CD4-positive, alpha-beta T cell treated with Interleukin-21 for 1 hour (primary cell): Measurements from ENCODE around the gene KLHL13.
"Not testable (repeated sequence)": the region's sequence is repeated elsewhere in the genome, so short reads cannot be mapped to it uniquely, and the experiment has no call there.

Experiments used
- DNase-seq: peaks from one replicate; pipeline ENCODE4 v3.0.0-alpha.2; 2020

Gene KLHL13, protein sequence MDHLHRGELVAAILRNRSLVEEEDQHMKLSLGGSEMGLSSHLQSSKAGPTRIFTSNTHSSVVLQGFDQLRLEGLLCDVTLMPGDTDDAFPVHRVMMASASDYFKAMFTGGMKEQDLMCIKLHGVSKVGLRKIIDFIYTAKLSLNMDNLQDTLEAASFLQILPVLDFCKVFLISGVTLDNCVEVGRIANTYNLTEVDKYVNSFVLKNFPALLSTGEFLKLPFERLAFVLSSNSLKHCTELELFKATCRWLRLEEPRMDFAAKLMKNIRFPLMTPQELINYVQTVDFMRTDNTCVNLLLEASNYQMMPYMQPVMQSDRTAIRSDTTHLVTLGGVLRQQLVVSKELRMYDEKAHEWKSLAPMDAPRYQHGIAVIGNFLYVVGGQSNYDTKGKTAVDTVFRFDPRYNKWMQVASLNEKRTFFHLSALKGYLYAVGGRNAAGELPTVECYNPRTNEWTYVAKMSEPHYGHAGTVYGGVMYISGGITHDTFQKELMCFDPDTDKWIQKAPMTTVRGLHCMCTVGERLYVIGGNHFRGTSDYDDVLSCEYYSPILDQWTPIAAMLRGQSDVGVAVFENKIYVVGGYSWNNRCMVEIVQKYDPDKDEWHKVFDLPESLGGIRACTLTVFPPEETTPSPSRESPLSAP

DNA sequence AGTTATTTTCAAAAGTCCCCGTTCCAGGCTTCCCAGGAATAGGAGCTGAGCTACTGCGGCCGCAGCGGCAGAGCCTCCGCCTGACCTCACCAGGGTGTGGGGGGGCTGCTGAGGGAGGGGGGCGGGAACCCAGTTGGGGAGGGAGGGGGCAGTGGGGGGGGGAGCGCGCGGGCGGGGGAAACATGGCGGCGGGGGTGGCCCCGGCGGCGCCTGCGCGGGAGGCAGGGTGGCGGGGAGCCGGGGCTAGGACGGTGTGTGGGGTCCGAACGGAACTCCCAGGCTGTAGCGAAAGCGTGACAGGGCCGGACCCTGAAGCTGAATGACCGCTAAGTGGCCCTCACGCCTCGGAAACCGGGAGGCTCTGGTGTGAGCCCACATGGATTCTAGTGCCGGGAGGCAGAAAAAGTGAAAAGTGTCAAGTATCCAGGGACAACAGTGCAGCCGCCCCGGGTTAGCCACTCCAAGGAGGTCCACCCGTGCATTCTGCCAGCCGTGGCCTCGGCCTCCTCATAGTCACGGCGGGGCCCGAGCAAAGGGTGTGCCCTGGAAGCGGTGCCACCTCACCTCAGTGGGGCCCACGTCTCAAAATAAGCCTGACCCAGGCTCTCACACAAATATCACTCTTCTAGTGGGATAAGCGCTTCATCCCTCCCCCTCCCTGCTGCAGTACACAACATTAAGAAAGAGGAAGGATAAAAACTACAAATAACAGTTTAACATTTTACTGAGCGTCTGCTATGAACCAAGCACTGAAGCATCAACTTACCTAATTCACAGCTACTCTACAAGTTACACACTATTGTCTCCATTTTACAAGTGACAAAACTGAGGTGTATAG lies at the start of gene KLHL13:
TSS of gene KLHL13 (minus strand) at position 98 of the 838 bp plus-strand sequence. CDS start 88,337 bp downstream, outside the sequence.
- DNase-seq: no peak

DNA sequence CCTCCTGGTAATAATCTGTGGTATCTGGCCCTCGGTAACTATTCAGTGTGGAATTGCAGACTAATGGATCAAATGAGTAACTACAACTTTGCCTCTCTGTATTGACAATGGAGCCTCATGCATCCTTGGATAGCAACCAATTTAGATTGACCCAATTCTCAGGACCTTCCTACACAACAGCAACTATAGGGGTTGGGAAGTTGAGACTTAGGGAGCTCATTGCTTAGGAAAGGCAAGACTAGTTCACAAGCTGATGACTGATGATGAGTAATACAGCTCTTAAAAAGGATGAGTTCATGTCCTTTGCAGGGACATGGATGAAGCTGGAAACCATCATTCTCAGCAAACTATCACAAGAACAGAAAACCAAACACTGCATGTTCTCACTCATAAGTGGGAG lies 47.5 kb upstream of the KLHL13 start:
- no peak for DNase-seq

DNA sequence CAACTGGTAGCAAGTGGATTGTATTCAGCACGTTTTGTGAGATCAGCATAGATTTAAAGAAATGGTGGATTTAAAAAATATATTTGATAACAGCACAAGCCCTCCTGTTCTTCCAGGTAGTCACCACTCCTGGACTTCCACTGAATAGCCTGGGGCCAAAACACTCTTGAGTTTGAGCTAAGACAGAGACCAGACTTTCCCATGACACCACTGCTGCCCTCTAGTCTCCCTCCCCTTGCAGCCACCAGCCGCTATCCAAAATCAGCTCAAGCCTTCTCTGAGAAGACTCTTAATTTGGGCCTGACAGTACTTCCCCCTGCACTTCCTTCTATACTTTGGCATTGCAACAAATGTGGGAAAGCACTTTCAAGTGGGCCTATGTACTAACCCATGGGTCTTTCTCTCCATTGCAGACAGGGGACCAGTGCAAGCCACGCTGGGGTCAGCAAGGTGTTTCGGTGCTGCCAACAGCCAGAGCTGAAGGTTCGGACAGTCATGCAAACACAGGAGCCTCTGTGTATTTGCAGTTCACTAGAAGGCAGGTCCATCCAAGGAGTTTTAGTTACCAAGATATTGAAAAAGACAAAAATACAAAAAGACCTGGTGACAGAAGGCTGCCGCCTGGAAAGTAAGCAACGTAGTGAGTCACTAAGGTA lies 40.5 kb upstream of the KLHL13 start:
- DNase-seq: no peak

DNA sequence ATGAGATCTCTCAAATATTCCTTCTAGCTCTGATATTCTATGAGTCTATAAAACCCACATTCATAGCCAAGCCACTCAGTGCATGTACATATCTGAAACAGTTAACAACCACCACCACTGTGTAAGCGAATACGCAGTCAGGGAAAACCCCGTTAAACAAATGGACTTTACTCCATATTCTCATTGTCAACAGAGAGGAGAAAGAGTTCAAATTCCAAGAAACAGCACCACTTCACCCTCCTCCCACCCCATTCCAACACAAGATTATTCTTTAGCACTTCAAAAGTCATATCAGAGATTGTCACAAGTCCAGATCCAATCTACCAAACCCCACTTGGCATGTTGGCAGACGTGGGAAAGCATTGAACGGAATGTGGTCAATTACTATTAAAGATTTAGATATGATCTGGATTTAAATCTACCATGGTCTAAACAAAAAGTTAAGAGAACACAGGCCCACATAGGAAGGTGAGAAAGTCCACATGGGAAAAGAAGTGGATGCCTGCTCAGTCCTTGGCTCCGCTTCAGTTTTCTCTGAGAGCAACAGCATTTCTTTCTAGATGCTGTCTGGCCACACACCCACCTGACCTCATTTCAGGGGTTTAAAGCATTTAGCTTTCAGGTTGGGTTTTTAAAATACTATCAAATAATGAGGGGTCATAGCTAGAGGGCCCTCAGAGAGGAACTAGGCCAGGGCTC lies 39.8 kb upstream of the KLHL13 start:
- DNase-seq: no peak

DNA sequence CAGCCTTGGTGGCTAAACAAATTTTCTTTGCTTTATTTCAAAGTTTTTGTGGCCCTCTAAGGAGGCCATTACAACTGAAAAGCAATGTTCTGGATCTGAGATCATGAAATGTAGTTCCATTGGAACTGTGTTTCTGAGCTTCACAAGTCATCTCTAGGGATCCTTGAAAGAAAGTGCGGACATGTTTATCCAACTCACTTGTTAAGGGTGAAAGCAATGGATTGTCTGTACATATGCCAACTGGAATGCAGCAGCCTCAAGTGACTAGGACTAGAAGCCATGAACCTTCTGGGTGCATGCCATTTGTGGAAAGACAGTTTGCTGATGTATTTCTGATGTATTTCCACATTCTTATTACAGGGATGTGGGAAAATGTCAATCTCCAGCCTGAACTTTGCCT lies 36.7 kb upstream of the KLHL13 start:
- DNase-seq: no peak

DNA sequence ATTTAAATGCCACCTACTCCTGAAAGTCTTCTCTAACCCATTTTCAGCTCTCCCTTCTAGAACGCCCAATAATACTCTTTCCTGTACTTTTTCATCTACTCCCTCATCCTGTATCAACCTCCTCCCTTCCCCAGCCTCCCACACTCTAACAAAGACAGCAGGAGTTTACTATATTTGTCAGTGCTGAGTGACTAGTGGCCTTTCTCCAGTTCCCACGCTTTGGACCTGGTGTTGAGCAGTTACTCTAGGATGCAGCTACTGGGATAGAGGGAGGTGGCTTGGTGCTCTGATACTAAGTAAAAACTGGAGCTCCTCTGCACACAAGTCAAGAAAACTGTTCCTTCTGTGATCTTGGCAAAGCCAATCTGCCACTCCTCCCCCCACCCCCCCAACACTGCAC lies 36.1 kb upstream of the KLHL13 start:
- DNase-seq: no peak

DNA sequence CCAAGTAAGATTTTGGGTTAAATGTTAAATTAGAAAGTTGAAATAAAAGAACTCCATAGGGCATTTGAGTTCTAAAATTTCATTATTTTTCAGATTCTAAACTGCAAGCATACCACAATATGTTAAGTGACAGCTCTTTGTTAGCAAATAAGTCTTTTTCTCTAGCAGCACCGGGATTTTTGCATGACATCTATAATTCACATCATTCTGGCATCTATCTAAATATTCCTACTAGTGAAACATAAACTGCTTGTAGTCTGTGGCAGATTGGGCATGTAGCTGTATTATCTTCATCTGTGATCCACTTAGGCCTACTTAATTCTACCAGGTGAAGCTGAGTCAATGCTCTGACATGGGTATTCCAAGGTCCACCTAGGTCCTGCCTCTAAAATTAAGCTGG lies 32.1 kb upstream of the KLHL13 start:
- DNase-seq: no peak

DNA sequence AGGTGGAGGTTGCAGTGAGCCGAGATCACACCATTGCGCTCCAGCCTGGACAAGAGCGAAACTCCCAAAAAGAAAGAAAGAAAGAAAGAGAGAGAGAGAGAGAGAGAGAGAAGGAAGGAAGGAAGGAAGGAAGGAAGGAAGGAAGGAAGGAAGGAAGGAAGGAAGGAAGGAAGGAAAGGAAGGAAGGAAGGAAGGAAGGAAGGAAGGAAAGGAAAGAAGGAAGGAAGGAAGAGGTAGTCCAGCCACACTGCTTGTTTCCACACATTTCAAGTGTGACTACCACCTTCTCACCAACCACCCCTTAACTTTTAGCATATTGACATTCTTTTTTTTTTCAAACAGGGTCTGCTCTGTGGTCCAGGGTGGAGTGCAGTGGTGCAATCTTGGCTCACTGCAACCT lies 31.2 kb upstream of the KLHL13 start:
- not testable (repeated sequence) for DNase-seq

DNA sequence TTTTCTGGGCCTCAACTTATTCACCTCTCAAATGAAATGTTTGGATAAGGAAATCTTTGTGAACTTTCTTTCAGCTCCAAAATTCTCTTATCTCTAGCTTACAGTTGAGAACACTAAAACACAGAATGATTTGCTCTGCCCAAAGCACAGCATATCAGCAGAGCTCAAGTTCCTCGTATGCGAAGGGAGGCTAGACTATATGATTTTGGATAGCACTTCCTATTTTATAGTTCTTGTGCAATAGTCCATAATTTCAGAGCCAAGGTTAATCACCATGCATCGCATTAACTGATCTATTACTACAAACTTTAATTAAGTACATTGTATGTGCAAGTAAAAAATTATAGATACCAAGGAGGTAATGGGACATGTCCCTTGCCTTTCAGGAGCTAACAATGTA lies 27.0 kb upstream of the KLHL13 start:
- DNase-seq: no peak

DNA sequence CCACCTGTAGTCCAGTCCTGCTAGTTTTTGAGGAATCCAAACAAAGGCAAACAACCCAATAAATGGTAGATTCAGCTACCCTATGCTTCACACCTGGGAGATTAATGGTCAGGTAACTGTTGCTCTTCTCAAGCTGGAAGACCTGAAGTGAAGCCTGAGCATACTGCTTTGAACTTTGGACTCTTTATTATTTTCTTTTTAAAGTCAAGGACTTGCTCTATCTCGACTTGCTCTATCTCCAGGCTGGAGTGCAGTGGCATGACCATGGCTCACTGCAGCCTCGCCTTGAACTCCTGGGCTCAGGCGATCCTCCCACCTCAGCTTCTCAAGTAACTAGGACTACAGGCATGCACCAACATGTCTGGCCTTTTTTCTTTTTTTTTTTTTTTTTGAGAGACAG lies 14.7 kb upstream of the KLHL13 start:
- DNase-seq: no peak

DNA sequence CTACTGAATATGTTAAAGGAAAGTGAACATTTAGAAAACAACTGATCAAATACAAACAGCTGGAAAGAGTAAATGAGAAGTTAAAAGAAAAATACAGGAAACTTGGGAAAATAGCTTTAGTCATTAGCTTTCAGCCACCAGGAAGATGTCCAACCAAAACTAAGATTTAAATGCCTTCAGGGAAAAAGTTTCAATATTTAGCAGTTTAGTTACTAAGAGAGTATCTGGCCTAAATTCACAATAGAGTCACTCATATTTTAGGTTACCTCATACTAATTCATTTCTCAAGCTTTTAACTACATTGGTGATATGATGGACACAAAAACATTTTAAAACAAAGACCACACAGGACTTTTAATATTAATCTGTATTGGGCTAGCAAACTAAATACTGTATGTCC lies 13.1 kb upstream of the KLHL13 start:
- DNase-seq: no peak

DNA sequence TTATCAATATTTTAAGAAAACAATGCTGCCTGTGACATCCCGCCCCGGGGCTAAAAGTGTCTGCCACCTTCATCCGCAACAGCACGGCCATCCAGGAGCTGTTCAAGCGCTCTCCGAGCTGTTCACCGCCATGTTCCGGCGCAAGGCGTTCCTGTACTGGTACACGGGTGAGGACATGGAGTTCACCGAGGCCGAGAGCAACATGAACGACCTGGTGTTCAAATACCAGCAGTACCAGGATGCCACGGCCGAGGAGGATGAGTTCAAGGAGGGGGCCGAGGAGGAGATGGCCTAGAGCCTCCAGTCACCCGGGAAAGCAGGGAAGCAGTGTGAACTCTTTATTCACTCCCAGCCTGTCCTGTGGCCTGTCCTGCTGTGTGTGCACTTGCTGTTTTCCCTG lies 12.1 kb upstream of the KLHL13 start:
- no peak for DNase-seq

DNA sequence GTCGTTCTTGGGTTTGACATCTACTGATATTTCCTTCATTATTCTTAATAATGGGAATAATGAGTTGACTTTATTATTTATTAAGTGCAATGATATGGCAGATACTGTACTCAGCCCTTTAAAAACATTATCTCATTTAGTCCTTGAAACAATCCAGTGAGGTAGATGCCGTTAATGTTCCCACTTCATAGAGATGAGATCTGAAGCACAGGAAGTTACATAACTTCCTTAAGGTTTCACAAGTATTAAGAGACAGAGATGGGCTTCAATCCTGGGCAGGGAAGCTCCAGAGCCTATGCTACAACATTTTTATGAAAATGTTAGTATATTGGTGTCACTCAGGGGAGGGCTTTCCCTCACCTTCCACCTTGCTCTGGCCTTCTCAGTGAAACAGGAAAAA lies 9.7 kb upstream of the KLHL13 start:
- DNase-seq: no peak

DNA sequence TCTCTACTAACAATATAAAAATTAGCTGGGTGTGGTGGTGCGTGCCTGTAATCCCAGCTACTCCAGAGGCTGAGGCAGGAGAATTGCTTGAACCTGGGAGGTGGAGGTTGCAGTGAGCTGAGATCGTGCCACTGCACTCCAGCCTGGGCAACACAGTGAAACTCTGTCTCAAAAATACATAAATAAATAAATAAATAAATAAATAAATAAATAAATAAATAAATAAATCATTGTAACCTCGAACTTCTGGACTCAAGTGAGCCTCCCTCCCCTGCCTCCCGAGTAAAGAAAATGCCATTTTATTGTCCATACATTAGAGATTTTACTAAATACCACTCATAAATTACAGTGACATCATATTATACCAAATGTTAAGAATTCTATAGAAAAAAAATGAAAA lies 7.6 kb upstream of the KLHL13 start:
- DNase-seq: not testable (repeated sequence)

DNA sequence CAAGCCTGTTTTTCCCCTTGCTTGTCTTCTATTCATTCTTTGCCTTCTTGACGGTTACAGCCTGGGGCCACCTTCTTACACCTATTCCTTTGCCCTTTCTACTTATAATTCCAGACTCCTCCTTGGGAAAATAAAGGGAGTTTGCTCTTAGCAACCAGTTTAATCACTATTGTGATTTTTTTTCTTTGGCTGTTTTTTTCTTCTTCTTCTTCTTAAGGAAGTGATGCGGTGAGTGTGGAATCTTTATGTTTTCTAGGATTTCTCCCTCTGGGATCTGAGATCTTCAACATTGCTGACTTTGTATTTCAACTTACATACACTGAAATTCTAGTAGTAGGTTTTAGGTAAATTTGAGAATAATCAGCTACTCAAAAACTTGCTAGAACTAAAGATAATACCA lies 1.1 kb upstream of the KLHL13 start:
- DNase-seq: no peak

DNA sequence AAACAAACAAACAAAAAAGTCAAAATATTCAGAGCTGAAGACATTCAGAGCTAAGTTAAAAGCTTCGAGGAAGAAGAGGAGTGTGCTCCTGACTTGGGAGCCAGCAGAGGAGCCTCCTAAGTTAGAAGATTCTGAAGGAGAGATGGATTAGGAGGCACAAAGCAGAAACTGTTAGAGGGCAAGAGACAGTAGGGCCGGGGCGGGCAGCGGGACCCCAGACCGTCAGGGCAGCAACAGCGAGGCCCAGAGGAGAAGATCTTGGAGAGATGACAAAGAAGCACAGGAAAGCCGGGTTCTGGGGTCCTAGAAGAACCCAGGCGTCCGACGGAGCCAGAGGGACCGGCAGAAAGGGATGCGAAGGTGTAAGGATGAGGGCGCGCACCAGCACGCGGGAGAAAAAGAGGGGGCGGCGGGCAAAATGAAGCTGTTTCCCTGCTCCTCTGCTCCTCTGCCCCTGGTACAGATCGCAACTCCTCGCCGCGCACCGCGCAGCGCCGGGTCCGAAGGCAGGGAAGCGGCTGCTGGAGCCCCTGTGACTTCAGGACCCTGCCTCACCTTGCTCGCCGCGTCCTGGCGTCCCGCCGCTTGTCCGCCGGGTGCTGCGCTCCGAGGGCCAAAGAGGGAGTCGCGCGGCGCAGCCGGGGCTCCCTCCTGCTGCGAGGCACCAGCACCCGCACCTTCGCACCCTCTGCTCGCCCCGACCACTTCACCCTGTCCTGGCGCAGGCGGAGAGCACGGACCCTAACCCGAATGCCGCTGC lies 477 bp downstream of the KLHL13 start:
- DNase-seq: no peak

DNA sequence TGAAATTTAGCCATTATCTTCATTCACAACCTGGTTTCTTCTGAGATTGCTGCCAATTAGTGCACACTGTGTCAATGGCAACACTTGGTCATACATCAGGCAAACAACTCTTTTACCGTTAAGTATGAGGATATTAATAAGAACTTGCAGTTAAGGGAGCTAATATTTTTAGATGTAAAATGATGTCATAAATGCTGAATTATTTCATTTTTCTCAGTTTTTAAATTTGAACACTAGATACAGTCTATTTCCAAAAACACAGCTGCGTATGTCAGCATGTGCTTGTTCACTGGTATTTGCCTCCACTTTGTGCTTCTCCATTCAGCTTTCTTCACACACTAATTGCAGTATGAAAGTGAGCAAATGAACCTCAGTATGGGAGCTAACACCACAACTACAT lies 1.6 kb downstream of the KLHL13 start:
- no peak for DNase-seq

DNA sequence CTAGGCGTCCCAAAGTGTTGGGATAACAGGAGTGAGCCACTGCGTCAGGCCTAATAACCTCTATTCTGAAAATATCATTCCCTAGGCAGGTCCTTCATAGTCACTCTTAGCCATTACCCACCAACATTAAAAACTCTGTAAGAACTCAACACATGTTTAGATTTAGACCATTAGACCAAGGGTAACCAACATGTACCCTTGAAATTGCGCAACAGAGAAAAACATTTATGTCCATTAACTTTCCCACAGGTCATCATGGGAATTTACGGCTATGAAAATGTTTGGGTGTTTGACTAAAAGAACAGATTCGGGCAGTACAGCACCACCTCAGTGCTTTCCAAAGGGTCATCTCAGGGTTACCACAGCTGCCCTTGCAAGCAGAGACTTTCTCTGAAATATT lies 7.5 kb downstream of the KLHL13 start:
- no peak for DNase-seq

DNA sequence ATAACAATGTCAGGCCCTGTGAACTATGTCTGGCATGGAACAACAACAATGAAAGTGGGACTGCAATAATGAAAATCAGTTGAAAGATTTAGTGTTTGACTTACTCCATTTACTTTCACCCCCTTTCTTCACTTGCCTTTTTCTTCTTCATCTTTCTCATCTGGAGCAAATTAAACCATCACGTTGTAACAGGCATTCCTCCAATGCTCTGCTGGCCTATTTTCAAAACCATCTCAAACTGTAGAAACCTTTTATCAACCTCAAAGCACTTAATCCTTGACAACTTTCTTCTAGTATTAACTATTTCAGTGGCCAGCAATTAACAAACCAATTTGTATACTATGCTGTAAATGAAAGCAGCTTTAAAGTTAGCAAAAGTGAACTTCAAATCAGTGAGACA lies 8.3 kb downstream of the KLHL13 start:
- no peak for DNase-seq

DNA sequence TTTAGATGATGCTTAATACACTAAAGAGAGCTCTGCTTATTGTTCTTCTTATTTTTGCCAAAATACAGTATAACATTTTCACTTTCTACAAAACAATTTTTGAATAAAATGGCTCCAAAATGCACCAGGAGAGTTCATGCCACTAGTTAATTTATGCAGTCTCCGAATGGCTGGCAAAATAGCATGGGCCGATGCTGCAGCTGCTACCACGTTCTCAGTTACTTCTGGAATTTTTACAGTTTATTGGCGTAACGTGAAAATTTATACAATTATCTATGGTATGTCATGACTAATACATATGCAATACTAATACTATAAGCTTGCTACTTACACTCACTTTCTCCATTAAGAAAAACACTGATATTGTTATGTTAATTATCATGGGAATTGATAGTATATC lies 16.5 kb downstream of the KLHL13 start:
- no peak for DNase-seq

DNA sequence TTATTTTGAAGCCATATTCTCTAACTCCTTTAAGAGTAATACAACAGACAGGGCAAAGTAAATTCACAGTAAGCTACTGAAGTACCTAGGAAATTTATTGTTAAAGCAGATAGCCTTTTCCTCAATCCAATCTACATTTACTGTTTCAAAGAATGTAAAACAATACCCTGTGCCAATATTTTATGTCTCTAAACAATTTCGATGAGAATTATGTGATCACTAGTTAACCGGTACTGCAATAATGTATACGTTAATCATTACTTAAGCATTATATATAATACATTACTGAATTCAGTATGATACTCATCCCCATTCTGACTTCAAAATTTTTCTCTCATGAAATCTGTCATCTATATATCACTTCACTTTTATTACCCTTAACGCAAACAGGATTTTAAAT lies 28.5 kb downstream of the KLHL13 start:
- no peak for DNase-seq

DNA sequence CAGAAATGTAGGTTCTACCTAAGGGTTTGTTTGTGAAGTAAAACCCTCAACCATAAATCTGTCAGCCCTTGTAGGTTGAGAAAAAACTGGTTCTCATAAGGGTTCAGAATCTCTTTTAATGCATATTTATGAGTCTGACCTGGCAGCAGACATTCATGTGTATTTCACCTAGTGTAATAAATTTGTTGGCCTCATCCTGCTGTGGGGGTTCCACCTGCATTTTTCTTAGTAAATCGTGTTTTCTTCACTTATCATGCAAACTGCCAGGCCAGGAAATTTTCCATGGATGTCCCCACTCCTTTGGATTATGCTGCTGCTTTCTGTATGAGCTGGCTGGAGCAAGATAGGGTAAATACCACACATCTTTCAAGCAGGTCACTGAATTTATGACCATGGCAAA lies 42.4 kb downstream of the KLHL13 start:
- no peak for DNase-seq
